M059J (cell line): ENCODE results near the gene PPP2R2D. TPM values are rescaled to one million over a fixed set of nuclear protein-coding genes. Genes with fewer than 3 reads are reported as not detected.

Source experiments
- DNase-seq: peaks from one replicate; pipeline ENCODE4 v3.0.0-alpha.2; 2012; ENCODE audit warnings: low read depth
- total RNA-seq: library from RNA; depleted of rRNA; stranded (reverse); fragments of >200 nt; shearing (Covaris generic); gene quantifications from 2 replicates; pipeline ENCODE4 v1.2.3, GENCODE V29; 2014

The PPP2R2D gene
- total RNA-seq, 1 experiment from 2014 or later = 36.1 TPM

DNA sequence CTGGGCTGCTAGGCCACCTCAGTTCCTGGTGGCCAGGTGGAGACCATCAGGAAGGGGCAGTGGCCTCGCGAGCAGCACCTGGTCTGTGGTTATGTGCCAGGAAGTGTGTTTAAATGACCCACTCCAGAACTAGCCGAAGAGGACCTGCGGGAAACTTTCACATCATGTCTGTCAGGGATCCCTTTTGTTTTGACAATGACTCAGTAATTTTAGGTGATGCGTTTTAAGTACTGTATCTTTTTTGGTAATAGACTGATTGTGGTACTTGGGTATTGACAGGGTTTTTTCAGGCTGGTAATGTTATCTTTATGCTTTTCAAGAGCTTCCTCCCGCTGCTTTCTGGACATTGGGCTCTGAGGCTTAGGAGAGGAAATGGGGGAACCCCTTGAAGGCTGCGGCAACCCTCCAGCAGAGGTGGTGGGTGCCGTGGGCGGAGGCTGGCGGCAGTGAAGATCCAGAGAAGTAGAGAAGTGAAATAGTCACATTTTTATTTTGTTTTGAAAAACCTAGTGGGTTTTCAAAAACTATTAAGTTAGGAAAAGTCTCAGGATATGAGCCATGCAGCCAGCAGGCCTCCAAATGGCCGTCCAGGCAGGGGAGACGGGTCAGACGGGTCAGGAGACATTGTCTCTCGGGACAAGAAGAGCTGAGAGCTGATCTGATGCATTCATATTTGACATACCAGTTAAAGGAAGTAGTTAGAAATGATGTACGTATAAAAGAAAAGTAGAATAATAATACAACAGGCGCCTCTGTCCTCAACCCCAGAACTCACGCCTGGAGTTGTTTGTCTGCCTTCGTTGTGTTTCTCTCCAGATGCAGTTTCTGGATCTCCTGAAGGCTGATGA is 27.7 kb downstream of the PPP2R2D start:
- DNase-seq = peak; percentile 11

DNA sequence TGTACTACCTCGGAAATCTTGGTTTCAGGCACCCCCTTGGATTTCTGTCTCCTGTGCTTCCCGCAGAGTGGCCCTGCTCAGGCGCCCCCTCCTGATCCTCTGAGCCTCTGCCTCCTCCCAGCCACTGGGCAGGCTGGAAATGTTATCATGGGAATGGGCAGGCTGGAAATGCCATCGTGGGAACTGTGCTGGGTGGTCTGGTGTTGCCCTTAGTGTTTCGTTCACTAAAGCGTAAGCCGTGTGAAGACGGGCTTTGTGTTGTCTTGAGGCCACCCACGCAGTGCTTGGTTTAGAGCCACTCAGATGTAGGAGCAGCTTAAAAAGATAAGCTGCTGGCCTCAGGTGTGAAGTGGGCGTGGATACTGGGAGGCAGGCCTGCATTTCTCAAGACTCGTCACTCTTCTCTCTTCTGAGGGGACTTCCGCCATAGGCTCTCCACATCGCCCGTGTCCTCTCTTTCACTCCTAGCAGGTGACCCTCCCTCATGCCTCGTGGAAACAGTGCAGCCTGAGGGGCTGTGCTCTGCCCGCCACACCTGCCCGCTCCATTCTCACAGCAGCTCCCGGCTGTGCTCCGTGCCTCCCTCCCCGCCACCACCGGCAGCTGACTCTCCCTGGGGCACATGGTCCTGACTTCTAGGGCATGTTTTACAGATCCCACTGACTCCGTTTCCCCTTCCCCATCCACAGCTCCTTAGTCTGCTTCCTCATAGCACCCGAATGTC is 28.5 kb downstream of the PPP2R2D start:
- DNase-seq = no peak

DNA sequence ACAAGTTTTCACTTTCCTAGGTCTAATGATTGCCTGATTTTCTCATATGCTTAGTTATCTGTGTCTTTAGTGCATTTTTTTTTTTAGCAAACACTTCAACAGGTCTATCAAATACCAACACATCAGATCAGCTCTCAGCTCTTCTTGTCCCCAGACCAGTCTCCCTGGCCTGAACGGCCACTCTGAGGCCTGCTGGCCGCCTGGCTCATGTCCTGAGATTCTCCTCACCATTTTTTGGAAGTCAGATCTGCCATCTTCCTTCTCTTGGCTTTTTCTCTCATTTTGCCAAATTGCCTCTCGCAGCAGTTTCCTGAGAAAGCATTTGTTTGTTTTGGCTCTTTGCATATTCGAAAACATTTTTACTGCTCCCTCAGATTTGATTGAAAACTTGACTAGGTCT is 29.3 kb downstream of the PPP2R2D start:
- no peak for DNase-seq

DNA sequence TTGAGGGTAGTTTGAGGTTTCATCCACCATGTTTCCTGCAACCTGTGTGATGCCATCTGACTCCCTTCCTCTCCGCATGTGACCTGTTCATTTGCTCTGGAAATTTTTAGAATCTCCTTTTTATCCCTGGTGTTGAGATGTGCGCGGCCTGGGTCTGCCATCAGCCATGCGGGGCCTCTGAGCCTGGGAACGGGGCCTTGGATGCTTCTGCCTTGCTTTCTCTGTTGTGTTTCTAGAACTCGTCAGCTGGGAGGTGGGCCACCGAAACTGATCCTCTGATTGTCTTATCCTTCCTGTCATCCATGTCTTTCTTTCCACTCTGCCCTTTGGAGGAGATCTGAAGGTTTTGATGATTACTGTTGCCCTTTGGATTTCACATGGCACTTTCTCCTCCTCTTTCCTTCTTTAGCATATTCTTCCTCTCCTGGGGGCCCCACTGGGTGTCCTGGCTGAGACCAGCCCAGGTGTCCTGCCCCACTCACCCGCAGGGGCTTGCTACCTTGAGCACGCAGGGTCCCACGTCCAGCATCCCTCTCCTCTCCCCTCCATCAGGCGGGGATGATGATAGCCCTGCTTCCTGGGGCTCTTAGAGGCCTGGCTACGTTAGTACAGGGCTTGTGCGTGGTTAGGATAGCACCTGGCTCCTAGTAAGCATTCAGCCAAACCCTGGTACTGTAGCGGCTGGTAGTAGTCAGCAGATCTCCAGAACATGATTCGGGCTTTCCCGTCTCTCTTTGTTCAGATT is 29.9 kb downstream of the PPP2R2D start:
- no peak for DNase-seq

DNA sequence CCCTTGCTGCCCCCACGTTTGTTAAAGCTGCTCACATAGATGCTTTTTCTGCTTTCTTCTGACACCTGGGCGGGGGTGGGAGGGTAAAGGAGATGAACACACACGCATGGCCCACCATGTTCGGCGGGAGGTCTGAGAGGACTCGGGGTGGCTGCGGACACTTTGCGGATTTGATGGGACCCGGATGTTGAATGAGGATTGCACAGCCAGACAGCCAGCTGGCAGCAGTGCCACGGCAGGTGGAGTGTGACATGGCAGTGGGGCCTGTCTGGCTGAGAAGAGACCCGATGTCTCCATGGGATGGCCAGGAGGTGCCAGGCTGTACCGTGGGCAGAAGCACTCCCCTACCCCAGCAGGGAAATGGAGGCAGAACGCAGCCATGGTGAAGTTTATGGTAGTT is 31.2 kb downstream of the PPP2R2D start:
- DNase-seq = no peak

DNA sequence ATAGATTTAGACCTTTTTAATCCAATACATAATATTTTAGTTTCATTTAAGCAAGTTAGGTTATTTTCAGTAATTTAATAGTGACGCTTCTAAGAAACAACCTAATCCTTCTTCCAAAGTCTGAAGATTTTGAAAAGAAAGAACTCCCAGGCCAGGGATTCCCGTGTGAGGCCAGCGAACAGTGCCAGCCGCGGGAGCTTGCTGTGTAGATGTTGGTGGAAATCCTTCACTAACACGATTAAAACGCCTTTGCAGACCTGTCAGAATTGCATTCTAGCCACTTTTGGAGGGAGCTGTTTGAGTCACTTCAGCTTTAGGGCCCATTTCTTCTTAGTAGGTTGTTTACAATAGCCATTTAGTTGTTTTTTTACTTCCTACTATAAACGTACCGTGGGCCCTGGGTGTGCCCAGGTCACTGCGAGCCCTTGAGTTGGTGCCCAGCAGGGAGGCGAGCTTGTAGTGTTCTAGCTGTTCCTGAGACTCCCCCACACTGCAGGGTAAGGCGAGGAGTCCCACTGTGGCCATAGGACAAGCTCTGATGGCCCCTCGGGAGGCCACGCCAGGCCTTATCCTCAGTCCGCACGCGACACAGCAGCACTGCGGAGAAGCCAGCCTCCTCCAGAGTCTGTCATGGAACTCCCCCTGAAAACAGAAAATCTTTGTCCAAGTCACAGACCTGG is 32.3 kb downstream of the PPP2R2D start:
- no peak for DNase-seq

DNA sequence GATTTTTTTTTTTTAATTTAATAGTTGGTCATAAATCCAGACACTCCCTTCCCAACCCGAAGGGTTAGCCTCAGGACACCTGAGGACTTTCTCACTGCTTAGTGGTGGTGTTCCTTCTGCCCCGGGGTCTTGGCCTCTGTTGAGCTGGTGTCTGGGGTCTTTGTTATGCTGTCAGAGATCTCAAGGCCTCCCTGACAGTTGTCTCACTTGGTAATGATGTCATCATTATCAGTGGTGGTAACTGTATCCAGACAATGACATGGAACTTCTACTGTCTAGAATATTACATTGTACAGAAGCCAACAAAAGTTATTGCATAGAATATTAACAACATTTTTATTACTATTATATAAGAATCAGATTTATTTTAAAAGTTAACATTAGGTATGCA is 32.9 kb downstream of the PPP2R2D start:
- DNase-seq = no peak

DNA sequence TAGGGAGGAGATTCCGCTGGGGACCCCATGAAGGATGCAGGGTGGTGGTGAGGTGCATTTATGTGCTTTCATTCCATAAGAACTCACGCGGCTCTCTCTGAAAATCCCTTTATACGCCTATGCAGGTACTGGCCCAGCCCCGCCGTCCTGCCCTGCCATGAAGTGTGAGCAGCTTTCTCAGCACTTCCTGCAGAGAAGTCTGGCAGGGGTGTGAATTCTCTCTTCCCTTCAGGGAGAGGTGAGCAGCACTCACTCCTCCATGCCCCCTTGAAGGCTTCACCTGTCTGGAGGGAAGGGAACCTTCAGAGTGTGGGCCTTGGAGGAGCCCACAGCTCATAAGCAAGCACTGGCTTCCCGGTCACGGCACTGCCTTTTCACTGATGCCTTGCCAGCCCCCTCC is 34.0 kb downstream of the PPP2R2D start:
- DNase-seq = no peak

DNA sequence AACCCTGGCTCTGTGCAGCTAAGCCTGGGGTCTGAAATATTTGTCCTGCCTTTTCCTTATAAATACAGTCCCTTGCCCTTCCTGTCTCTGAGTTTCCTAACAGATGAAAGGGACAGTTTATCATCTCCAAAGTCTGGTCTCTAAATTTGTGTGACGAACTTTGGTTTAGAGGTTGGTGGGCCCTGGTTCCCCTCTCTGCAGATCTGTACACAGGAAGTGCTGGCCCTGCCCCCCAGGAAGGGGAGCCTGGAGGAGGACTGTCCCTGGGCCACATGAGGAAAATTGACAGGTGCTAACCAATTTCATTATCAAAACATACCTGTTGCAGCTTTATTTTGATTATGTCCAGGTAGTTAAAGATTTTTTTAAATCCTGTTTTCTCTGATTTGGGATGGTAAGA is 34.5 kb downstream of the PPP2R2D start:
- no peak for DNase-seq

DNA sequence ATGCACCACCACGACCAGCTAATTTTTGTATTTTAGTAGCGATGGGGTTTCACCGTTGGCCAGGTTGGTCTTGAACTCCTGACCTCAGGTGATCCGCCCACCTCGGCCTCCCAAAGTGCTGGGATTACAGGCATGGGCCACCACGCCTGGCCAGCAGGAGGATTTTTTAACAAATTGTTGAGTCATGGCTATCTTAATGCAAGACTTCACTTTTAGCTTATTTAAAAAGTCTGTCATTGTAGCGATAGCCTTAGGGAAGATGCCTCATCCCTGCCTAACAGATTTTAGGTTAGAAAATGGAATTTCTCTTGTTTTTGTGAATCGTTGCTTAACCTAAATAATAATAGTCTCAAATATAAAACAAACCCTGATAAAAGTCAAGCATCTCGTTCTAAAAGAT is 35.5 kb downstream of the PPP2R2D start:
- DNase-seq = peak; percentile 7

DNA sequence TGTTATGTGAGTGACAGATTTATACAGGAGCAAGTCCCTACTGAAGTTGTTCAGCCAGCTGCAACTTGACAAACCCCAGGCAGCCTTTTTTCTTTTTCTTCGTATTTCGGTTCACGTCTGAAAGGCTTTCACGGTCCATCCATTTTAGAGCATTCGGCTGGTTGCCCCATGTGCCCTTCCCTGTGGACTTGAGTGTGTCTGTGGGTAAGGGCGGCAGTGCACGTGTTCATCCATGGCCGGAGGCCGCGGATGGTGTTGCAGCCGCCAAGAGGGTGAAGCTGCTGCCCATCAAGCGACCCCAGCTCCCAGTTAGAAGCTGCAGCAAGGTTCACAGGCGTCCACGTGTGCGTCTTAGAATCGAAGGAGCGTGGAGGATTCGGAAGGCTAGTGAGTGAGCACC is 35.9 kb downstream of the PPP2R2D start:
- DNase-seq = no peak

DNA sequence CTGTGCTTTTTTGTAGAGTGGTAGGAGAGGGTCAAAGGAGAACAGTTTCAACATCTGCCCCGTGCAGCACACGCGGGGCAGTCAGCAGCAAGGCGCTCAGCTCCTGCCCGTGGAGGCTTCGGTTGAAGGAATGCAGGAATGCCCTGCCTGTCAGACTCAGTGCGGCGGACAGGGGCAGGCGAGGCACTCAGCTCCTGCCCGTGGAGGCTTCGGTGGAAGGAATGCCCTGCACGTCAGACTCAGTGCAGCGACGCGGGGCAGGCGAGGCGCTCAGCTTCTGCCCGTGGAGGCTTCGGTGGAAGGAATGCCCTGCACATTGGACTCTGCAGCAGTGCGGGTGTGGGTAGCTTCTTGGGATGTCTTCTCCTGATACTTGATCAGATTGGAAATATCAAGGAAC is 37.0 kb downstream of the PPP2R2D start:
- no peak for DNase-seq

DNA sequence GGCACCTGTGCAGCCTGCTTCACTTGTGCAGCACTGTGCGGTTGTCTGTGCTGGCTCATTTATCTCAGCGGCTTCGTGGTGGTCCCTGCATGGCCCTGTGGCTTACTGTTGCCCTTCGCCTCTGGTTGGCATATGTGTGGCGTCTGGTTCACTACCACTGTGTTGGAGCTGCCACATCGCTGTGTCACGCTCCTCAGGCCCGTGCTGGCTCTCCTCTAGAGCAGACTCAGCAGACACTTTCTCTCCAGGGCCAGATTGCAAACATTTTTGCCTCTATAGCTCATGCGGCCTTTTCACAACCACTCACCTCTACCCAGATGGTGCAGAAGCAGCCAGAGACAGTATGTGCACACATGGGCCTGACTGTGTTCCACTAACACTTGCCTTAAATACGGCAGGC is 37.9 kb downstream of the PPP2R2D start:
- DNase-seq = no peak

DNA sequence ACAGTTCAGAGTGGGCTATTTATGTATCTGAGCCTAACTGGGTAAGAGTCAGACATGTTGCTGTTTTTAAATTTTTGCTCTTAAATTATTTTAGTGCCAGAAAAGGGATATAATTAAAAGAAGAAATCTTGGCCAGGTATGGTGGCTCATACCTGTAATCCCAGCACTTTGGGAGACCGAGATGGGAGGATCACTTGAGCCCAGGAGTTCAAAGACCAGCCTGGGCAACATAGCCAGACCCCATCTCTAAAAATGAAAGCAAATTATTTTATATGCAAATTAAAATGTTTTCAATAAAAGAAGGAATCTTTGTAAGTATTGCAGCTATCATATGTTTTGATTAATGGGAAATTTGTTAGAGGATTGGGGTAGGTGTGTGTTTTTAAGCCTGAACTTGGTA is 41.6 kb downstream of the PPP2R2D start:
- DNase-seq = no peak

DNA sequence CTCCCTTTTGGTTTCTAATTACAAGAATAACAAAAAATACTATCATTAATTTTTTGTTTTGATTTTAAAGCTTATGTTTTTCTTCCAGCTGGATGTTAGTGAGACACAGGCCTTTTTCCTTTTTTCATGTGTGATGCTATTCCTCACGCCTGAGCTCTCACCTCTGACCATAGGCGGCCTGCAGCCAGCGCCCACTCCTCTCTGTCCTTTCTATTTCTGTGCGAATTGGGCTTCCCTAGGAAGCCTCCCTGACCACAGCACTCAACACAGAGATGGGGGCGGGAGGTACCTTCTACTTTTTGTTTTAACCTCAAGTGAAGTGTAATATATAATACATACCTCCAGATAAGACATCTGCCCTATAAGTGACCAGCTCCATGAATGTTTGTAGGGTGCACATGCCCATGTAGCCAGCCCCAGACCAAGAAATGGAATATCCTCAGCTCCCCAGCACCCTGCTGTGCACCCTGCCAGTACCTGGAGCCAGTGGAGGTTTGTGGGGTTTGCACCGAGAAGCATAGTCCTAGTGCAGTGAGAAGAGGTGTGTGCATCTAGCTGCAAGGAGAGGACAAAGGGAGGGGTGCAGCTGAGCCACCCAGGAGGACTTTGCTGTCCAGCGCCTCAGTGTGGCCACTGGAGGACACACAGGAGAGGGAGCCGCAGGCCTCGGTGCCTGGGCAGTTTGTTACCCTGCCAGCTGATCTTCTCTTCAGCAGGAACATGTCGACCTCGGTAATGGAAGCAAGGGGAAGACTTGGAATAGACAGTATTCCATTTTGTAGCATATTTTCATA is 42.4 kb downstream of the PPP2R2D start:
- no peak for DNase-seq

DNA sequence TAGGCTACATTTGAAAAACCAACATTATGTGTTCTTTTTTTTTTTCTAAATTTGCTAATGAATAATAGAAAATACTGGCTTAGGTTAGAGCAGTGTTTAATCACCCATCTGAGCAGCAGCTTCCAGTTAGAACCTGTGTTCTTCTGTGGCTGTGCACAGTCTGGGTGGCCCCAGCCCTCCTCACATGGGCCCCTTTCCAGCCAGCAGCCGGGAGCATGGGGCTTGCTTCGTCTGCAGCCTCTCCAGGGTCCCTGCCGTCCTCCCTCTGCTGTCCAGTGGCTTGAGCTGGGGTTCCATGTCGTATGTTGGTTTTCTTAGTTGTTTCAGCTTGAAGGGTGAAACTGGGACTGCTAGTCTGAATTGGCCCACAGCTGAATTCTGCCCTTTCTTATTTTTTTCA is 43.6 kb downstream of the PPP2R2D start:
- DNase-seq = no peak

DNA sequence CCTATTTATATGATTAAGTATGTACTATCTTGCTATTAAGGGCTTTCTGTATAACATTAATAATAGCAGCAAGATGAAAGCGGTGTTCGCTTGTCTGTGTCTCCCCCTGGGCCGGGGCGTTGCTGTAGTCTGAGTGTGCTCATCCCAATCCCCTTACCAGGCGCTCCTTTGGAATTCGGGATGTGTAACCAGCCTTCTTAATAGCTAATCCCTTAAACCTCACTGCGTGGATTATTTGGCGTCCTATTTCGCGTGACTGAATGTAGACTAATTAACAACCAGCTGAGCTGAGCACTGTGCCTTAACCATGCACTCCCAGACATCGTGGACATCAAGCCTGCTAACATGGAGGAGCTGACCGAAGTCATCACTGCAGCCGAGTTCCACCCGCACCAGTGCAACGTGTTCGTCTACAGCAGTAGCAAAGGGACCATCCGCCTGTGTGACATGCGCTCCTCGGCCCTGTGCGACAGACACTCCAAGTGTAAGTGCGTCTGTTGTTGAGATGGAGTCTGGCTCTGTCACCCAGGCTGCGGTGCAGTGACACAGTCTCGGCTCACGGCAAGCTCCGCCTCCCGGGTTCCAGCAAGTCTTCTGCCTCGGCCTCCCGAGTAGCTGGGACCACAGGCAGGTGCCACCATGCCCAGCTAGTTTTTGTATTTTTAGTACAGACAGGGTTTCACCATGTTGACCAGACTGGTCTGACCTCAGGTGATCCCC is 44.3 kb downstream of the PPP2R2D start:
- no peak for DNase-seq

DNA sequence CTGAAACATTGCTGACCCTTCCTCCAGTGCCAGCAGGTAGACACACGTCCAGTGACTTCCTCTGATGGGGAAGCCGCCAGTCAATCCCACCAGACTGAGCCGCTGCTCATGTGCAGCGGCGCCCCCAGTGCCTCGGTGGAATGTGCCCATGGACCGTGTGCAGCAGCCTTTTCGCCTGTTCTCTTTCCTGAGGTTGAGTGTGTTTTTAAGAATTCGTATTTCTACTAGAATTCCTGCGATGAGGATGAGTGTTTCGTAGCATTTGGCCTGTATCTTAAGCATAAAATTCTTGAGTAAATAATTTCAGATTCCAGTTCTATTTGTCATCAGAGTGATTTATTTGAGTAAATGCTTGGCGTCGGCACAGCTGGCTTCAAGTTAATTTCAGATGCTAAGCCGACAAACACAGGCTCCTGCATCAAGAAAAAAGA is 45.5 kb downstream of the PPP2R2D start:
- DNase-seq = peak; percentile 88

DNA sequence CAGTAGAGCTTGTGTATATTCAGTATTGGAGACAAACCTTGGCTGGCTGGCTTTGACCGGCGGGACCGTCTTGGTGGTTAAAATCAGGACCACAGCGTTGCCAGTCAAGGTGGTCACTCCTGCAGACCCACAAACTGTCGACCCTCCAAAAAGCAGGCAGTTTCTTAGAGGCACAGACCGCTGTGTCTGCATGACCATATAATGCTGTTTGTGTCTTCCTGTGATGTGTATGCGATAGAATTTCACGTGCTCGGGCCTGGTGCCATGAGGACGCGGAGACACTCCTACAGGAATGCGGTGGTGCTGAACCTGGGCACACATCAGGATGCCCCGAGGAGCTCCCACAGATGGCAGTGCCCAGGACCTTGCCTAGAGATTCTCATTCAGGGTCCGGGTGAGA is 46.1 kb downstream of the PPP2R2D start:
- DNase-seq = no peak

DNA sequence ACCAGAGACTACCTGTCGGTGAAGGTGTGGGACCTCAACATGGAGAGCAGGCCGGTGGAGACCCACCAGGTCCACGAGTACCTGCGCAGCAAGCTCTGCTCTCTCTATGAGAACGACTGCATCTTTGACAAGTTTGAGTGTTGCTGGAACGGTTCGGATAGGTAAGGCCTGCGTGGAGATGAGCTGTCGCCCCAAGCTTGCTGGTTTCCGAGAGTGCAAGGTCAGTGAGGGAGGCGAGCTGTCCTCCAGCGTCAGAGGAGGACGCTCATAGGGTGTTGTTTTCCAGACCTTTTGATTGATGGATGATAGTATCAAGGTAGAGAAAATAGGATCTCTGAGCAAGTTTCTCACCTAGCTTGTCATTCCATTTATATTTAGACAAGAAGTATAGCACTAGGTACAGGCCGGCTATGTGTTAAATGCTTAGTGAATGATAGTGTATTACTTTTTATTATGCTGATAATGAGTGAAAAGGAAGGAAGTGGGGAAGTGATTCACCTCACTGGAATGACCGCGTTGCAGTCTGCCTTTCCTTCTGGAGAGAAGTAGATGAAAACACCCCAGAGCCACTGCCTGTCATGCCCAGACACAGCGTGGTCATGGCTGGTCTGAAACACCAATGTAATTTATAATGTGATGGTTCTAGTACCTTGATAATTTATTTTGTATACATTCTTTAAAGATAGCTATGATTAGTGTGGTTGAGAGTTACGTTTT is 47.0 kb downstream of the PPP2R2D start:
- peak; percentile 90 for DNase-seq
